ENCODE results near the gene XPR1.

The XPR1 gene

GRCh38 chr1:180631766-180632325 is at the start of gene XPR1:
Gene XPR1, plus strand, starts transcription at chr1:180632022. Its CDS starts 180 bp downstream, at chr1:180632202.
- DNase-seq, result peak; percentile 99

GRCh38 chr1:180584869-180585268 is 47.0 kb upstream of the XPR1 start:
- no peak for DNase-seq

GRCh38 chr1:180585994-180586359 is 45.8 kb upstream of the XPR1 start:
- no peak for DNase-seq

- peak; percentile 18 for DNase-seq
Measured at GRCh38 chr1:180586671-180587155, 45.1 kb upstream of the XPR1 start.

- DNase-seq, result no peak
Measured at GRCh38 chr1:180588121-180588520, 43.7 kb upstream of the XPR1 start.

GRCh38 chr1:180590889-180591288 is 40.9 kb upstream of the XPR1 start:
- no peak for DNase-seq

- no peak for DNase-seq
Measured at GRCh38 chr1:180593382-180593781, 38.4 kb upstream of the XPR1 start.

- no peak for DNase-seq
Measured at GRCh38 chr1:180594723-180595122, 37.1 kb upstream of the XPR1 start.

- DNase-seq, result no peak
Measured at GRCh38 chr1:180595966-180596365, 35.9 kb upstream of the XPR1 start.

- DNase-seq, result no peak
Measured at GRCh38 chr1:180597520-180597919, 34.3 kb upstream of the XPR1 start.

- peak; percentile 27 for DNase-seq
Measured at GRCh38 chr1:180598333-180598974, 33.4 kb upstream of the XPR1 start.

GRCh38 chr1:180600343-180600742 is 31.5 kb upstream of the XPR1 start:
- DNase-seq, result peak; percentile 22

- DNase-seq, result no peak
Measured at GRCh38 chr1:180601512-180601911, 30.3 kb upstream of the XPR1 start.

GRCh38 chr1:180603223-180603849 is 28.5 kb upstream of the XPR1 start:
- DNase-seq, result no peak

GRCh38 chr1:180603850-180604226 is 28.0 kb upstream of the XPR1 start:
- no peak for DNase-seq

GRCh38 chr1:180606155-180606554 is 25.7 kb upstream of the XPR1 start:
- DNase-seq, result no peak

GRCh38 chr1:180609643-180610555 is 21.9 kb upstream of the XPR1 start:
- DNase-seq, result peak; percentile 89

- DNase-seq, result peak; percentile 85
Measured at GRCh38 chr1:180610556-180611015, 21.2 kb upstream of the XPR1 start.

GRCh38 chr1:180611016-180611930 is 20.5 kb upstream of the XPR1 start:
- peak; percentile 96 for DNase-seq

- no peak for DNase-seq
Measured at GRCh38 chr1:180612632-180613031, 19.2 kb upstream of the XPR1 start.

- no peak for DNase-seq
Measured at GRCh38 chr1:180614730-180615129, 17.1 kb upstream of the XPR1 start.
